Transverse colon (tissue), 4 donors: ENCODE measurements around the gene RITA1. TPM values are rescaled to one million over a fixed set of nuclear protein-coding genes. Genes with fewer than 3 reads are reported as not detected.

Source experiments
- DNase-seq: peaks from one replicate; pipeline ENCODE4 v3.0.0-alpha.2; 2019
- H3K27ac ChIP-seq, 4 donors: fragments of 200-600 bp; sonication (generic); 2 replicates each; pipeline ENCODE4 v1.5.1; 2016 to 2018; ENCODE audit warnings: inconsistent platforms in 4 of 4
- H3K27me3 ChIP-seq: fragments of 200-600 bp; sonication (generic); 2 replicates; pipeline ENCODE4 v1.5.1; 2017; ENCODE audit warnings: inconsistent platforms
- H3K36me3 ChIP-seq, 4 donors: fragments of 200-600 bp; sonication (generic); 2 replicates each; pipeline ENCODE4 v1.5.1; 2017 to 2019; ENCODE audit warnings: inconsistent platforms in 4 of 4
- H3K4me1 ChIP-seq, 4 donors: fragments of 200-600 bp; sonication (generic); 2 replicates each; pipeline ENCODE4 v1.5.1; 2017 to 2020; ENCODE audit warnings: inconsistent platforms in 4 of 4
- H3K4me3 ChIP-seq, 4 donors: fragments of 200-600 bp; sonication (generic); 1 replicate in 1 of 4; 2 replicates in 3 of 4; pipeline versions ENCODE4 v1.5.1 to v1.6.1; 2017 to 2019; ENCODE audit warnings: inconsistent platforms in 4 of 4
- H3K9me3 ChIP-seq, 2 donors: fragments of 200-600 bp; sonication (generic); 2 replicates each; pipeline ENCODE4 v1.5.1; 2017 to 2019; ENCODE audit warnings: inconsistent platforms in 2 of 2
- CTCF ChIP-seq, 5 experiments: fragments of 200-600 bp in 3 of 5; fragments of 450-650 bp in 2 of 5; sonication (generic) in 3 of 5; IDR thresholded peaks; 1 replicate in 2 of 5; 2 replicates in 3 of 5; pipeline ENCODE4 v1.5.1; 2016 to 2017; ENCODE audit warnings: antibody characterized with exemption in 5 of 5, inconsistent platforms in 3 of 5, mild to moderate bottlenecking in 2 of 5, moderate library complexity in 1 of 5
- EP300 ChIP-seq: sonication (generic); formaldehyde crosslinking; IDR thresholded peaks from one replicate; pipeline ENCODE4 v1.6.1; 2017; ENCODE audit warnings: antibody characterized with exemption, low read depth
- POLR2A ChIP-seq: fragments of 450-650 bp; IDR thresholded peaks from one replicate; pipeline ENCODE4 v1.6.1; 2016; ENCODE audit warnings: antibody characterized with exemption, mild to moderate bottlenecking, moderate library complexity
- POLR2AphosphoS5 ChIP-seq, 3 donors: sonication (generic); formaldehyde crosslinking; IDR thresholded peaks; one replicate each; pipeline ENCODE4 v1.6.1; 2016; ENCODE audit warnings: antibody characterized with exemption in 3 of 3
- WGBS, 2 donors: methylation state at CpG; one replicate each; pipeline ENCODE4 v1.1.5; 2018; ENCODE audit warnings: low coverage in 1 of 2; 5-methylcytosine and 5-hydroxymethylcytosine counted together
- in situ Hi-C, 4 donors: fragments of 200-750 bp; cut with MboI; loops; one replicate each; pipeline versions ENCODE4 v1.15.0 to v1.15.1; 2017; ENCODE audit warnings: low sequenced_read_pairs in 3 of 4, low pct_ligation_motif_present in 1 of 4, low pct_unique_long_range_greater_than_20kb in 1 of 4
- intact Hi-C: fragments of 100-400 bp; cut with DNase I; formaldehyde crosslinking; loops from one replicate; pipeline ENCODE4 v1.15.1; 2023; ENCODE audit warnings: low total_unique reads
- total RNA-seq, 4 donors: library from RNA; depleted of rRNA; stranded (reverse); fragments of >200 nt; gene quantifications; one replicate each; pipeline ENCODE4 v1.1.0, GENCODE V29; 2016

RITA1 gene
- total RNA-seq, 4 donors from 2014 or later = 17.5 to 41.5 (median 23.8) TPM

- Histone ChIP-seq H3K36me3 (peaks cover 0 to 12% (median 3%) of the 10 kb centered on the region in 4 donors), H3K27ac (no peak overlapping the region), H3K4me1 (peaks cover 0 to 17% (median 12%) of the 10 kb centered on the region in 4 donors), H3K9me3 (no peaks in the 10 kb centered on the region), H3K4me3 (no peak overlapping the region), H3K27me3 (no peaks in the 10 kb centered on the region)
- intact Hi-C loops (loop anchor here (5.0 to 10.0 kb wide), 2 partner anchors 169 to 1347 kb away; no protein-coding TSS in a partner anchor), in situ Hi-C loops (loop anchor here in 2 of 4 donors (10.0 to 25.0 kb wide), 3 partner anchors 142 to 239 kb away; partner anchors contain the start of genes SDSL (in 1 of the 2) and SLC8B1 (in 1 of the 2))
- TF ChIP-seq CTCF (IDR thresholded peaks at IDR 0.05) = no peak
- no peak for TF ChIP-seq POLR2A
- no peak for TF ChIP-seq POLR2AphosphoS5 (IDR thresholded peaks at IDR 0.05)
- TF ChIP-seq EP300 = no peak
- 92% methylated on average over 8 to 13 of the region's 13 CpGs for WGBS, 2 donors
- DNase-seq = no peak
Observed at GRCh38 chr12:113195598-113195997, 10.1 kb downstream of the RITA1 start.

- TF ChIP-seq EP300 (no peak), POLR2A (no peak), POLR2AphosphoS5 (IDR thresholded peaks at IDR 0.05) (no peak), CTCF (IDR thresholded peaks at IDR 0.05) (no peak)
- Histone ChIP-seq H3K4me1 (peaks cover 0 to 17% (median 12%) of the 10 kb centered on the region in 4 donors), H3K27ac (no peak overlapping the region), H3K36me3 (peaks cover 0 to 7% (median 3%) of the 10 kb centered on the region in 4 donors), H3K27me3 (no peaks in the 10 kb centered on the region), H3K4me3 (no peak overlapping the region), H3K9me3 (no peaks in the 10 kb centered on the region)
- intact Hi-C loops (loop anchor here (5.0 to 10.0 kb wide), 2 partner anchors 168 to 1346 kb away; no protein-coding TSS in a partner anchor), in situ Hi-C loops (loop anchor here in 2 of 4 donors (10.0 to 25.0 kb wide), 3 partner anchors 141 to 238 kb away; partner anchors contain the start of genes SDSL (in 1 of the 2) and SLC8B1 (in 1 of the 2))
- no peak for DNase-seq
- WGBS, 2 donors = 72% methylated on average over 7 of the region's 7 CpGs; no CpG with 5 or more reads in 1 of the 2 donors
Observed at GRCh38 chr12:113196582-113196981, 11.1 kb downstream of the RITA1 start.

- H3K9me3 ChIP-seq = no peaks in the 10 kb centered on the region
- TF ChIP-seq CTCF (IDR thresholded peaks at IDR 0.05) (peak; percentile 59 to 69 (median 64)), POLR2A (no peak)
- in situ Hi-C loops = loop anchor here in 2 of 4 donors (10.0 to 25.0 kb wide), 3 partner anchors 140 to 238 kb away; partner anchors contain the start of genes SDSL (in 1 of the 2) and SLC8B1 (in 1 of the 2)
- no peak overlapping the region for H3K4me3 ChIP-seq
- intact Hi-C loops = loop anchor here (5.0 to 10.0 kb wide), 2 partner anchors 168 to 1345 kb away; no protein-coding TSS in a partner anchor
- H3K4me1 ChIP-seq = peaks cover 0 to 17% (median 12%) of the 10 kb centered on the region in 4 donors
- DNase-seq = peak; percentile 76
- H3K27me3 ChIP-seq = no peaks in the 10 kb centered on the region
- H3K27ac ChIP-seq = no peak overlapping the region
- peaks cover 0 to 3% (median under 1%) of the 10 kb centered on the region in 4 donors for H3K36me3 ChIP-seq
- WGBS, 2 donors = 11 to 14% methylated on average over 4 of the region's 4 CpGs
Observed at GRCh38 chr12:113196990-113197389, 11.5 kb downstream of the RITA1 start.

GRCh38 chr12:113197518-113198077, 12.1 kb downstream of the RITA1 start:
- Histone ChIP-seq H3K36me3 (no peaks in the 10 kb centered on the region), H3K4me1 (peaks cover 0 to 17% (median 12%) of the 10 kb centered on the region in 4 donors), H3K9me3 (no peaks in the 10 kb centered on the region), H3K27me3 (no peaks in the 10 kb centered on the region), H3K4me3 (no peak overlapping the region), H3K27ac (no peak overlapping the region)
- WGBS, 2 donors = 93 to 98% methylated on average over 4 to 8 of the region's 8 CpGs
- in situ Hi-C loops (loop anchor here in 2 of 4 donors (10.0 to 25.0 kb wide), 3 partner anchors 140 to 237 kb away; partner anchors contain the start of genes SDSL (in 1 of the 2) and SLC8B1 (in 1 of the 2)), intact Hi-C loops (loop anchor here (5.0 to 10.0 kb wide), 2 partner anchors 167 to 1345 kb away; no protein-coding TSS in a partner anchor)
- DNase-seq = no peak
- no peak for TF ChIP-seq POLR2A
- no peak for TF ChIP-seq CTCF (IDR thresholded peaks at IDR 0.05)
- no peak for TF ChIP-seq EP300
- no peak for TF ChIP-seq POLR2AphosphoS5 (IDR thresholded peaks at IDR 0.05)
